Tibial artery (tissue), 4 donors: ENCODE results near the gene CLEC18A.
A peak's percentile ranks its signal among the peaks of the same experiment; 100 is the strongest.

Experiments
- DNase-seq, 2 donors: peaks; one replicate each; pipeline ENCODE4 v3.0.0-alpha.2; 2019
- H3K27ac ChIP-seq, 2 donors: fragments of 200-600 bp; sonication (generic) in 1 of 2; 1 replicate in 1 of 2; 2 replicates in 1 of 2; pipeline ENCODE4 v1.5.1; 2018 to 2019; ENCODE audit warnings: mild to moderate bottlenecking in 1 of 2
- H3K27me3 ChIP-seq, 2 donors: fragments of 200-600 bp; sonication (generic) in 1 of 2; one replicate each; pipeline versions ENCODE4 v1.5.1 to v1.6.0; 2016 to 2019
- H3K36me3 ChIP-seq, 3 donors: fragments of 200-600 bp; sonication (generic) in 2 of 3; one replicate each; pipeline ENCODE4 v1.5.1; 2016 to 2019; ENCODE audit warnings: mild to moderate bottlenecking in 2 of 3
- H3K4me1 ChIP-seq, 4 donors: fragments of 200-600 bp; sonication (generic) in 2 of 4; 1 replicate in 3 of 4; 2 replicates in 1 of 4; pipeline ENCODE4 v1.5.1; 2016 to 2019
- H3K4me3 ChIP-seq, 2 donors: fragments of 200-600 bp; sonication (generic) in 1 of 2; 1 replicate in 1 of 2; 2 replicates in 1 of 2; pipeline ENCODE4 v1.5.1; 2018 to 2019; ENCODE audit warnings: mild to moderate bottlenecking in 2 of 2
- H3K9me3 ChIP-seq, 3 donors: fragments of 200-600 bp; sonication (generic) in 1 of 3; one replicate each; pipeline ENCODE4 v1.5.1; 2016 to 2019
- intact Hi-C: fragments of 100-400 bp; cut with DNase I; formaldehyde crosslinking; loops from one replicate; pipeline ENCODE4 v1.15.0; 2023; ENCODE audit warnings: low total_unique reads
- TF ChIP-seq, protein P1 (sequence below), 2 experiments: fragments of 200-600 bp in 1 of 2; fragments of 450-650 bp in 1 of 2; IDR thresholded peaks; one replicate each; pipeline ENCODE4 v1.5.1; 2017 to 2019; ENCODE audit warnings: antibody characterized with exemption in 2 of 2, mild to moderate bottlenecking in 1 of 2, moderate library complexity in 1 of 2

The CLEC18A gene

DNA sequence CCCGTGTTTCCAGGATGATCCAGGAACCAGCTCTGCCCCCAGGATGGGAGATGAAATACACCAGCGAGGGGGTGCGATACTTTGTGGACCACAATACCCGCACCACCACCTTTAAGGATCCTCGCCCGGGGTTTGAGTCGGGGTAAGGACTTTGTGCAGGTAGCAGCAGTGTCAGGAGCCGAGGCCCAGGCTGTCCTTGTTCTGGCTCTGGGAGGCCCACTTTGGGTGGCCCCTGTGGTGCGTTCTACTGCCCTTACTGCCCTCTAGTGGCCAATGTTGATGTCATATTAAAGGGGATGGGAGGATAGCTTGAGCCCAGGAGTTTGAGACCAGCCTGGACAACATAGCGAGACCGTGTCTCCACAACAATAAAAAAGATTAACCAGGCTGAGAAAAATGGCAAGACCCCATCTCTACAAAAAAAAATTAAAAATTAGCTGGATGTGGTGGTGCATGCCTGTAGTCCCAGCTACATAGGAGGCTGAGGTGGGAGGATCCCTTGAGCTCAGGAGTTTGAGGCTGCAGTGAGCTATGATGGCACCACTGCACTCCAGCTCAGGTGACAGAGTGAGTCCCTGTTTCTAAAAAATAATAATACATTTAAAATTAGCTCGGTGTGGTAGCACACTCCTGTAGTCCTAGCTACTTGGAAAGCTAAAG, 20.9 kb upstream of the CLEC18A start:
- no peaks in the 10 kb centered on the region for H3K9me3 ChIP-seq
- DNase-seq, result peak; percentile 58 to 84
- H3K27ac ChIP-seq, result peak overlapping the region; percentile 96 to 97
- no peaks in the 10 kb centered on the region for H3K27me3 ChIP-seq
- TF ChIP-seq, protein P1, sequence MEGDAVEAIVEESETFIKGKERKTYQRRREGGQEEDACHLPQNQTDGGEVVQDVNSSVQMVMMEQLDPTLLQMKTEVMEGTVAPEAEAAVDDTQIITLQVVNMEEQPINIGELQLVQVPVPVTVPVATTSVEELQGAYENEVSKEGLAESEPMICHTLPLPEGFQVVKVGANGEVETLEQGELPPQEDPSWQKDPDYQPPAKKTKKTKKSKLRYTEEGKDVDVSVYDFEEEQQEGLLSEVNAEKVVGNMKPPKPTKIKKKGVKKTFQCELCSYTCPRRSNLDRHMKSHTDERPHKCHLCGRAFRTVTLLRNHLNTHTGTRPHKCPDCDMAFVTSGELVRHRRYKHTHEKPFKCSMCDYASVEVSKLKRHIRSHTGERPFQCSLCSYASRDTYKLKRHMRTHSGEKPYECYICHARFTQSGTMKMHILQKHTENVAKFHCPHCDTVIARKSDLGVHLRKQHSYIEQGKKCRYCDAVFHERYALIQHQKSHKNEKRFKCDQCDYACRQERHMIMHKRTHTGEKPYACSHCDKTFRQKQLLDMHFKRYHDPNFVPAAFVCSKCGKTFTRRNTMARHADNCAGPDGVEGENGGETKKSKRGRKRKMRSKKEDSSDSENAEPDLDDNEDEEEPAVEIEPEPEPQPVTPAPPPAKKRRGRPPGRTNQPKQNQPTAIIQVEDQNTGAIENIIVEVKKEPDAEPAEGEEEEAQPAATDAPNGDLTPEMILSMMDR (IDR thresholded peaks at IDR 0.05), result peak; percentile 77 to 90
- no peak overlapping the region for H3K4me3 ChIP-seq
- intact Hi-C loops, result no loop called here
- peaks cover 0 to 88% (median 49%) of the 10 kb centered on the region in 4 donors for H3K4me1 ChIP-seq
- H3K36me3 ChIP-seq, result peaks cover 58 to 62% (median 58%) of the 10 kb centered on the region in 3 donors

- peaks cover 0 to 98% (median 51%) of the 10 kb centered on the region in 4 donors for H3K4me1 ChIP-seq
- peaks cover 72 to 76% (median 72%) of the 10 kb centered on the region in 3 donors for H3K36me3 ChIP-seq
- DNase-seq, result no peak
- H3K27ac ChIP-seq, result peak overlapping the region; percentile 96 to 97
- no peak overlapping the region for H3K4me3 ChIP-seq
- intact Hi-C loops, result loop anchor here (1.0 kb wide), 1 partner anchor 134 kb away; no protein-coding TSS in a partner anchor
- no peaks in the 10 kb centered on the region for H3K27me3 ChIP-seq
- TF ChIP-seq, protein P1 (IDR thresholded peaks at IDR 0.05), result no peak
- H3K9me3 ChIP-seq, result no peaks in the 10 kb centered on the region
Observed at GRCh38 chr16:69931631-69932030, 19.5 kb upstream of the CLEC18A start.

DNA sequence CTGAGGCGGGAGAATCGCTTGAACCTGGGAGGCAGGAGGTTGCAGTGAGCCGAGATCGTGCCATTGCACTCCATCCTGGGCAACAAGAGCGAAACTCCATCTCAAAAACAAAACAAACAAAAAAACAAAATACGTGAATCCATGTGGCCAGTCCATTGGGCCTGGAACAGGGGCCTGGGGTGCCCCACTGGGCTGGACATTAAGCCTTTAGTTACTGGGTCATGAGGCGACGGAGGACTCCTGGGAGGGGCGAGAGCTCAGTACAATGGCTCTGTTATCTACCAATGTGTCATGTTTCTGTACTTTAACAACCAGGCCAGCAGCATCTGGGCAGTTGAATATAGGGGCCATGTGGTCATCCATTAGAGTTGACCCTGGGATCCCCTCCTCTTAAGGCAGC, 18.9 kb upstream of the CLEC18A start:
- Histone ChIP-seq H3K27me3 (no peaks in the 10 kb centered on the region), H3K27ac (peak overlapping the region; percentile 96 to 97), H3K4me1 (peaks cover 0 to 98% (median 48%) of the 10 kb centered on the region in 4 donors), H3K36me3 (peaks cover 78 to 82% (median 78%) of the 10 kb centered on the region in 3 donors), H3K4me3 (no peak overlapping the region), H3K9me3 (no peaks in the 10 kb centered on the region)
- TF ChIP-seq, protein P1 (IDR thresholded peaks at IDR 0.05), result no peak
- intact Hi-C loops, result no loop called here
- no peak for DNase-seq

DNA sequence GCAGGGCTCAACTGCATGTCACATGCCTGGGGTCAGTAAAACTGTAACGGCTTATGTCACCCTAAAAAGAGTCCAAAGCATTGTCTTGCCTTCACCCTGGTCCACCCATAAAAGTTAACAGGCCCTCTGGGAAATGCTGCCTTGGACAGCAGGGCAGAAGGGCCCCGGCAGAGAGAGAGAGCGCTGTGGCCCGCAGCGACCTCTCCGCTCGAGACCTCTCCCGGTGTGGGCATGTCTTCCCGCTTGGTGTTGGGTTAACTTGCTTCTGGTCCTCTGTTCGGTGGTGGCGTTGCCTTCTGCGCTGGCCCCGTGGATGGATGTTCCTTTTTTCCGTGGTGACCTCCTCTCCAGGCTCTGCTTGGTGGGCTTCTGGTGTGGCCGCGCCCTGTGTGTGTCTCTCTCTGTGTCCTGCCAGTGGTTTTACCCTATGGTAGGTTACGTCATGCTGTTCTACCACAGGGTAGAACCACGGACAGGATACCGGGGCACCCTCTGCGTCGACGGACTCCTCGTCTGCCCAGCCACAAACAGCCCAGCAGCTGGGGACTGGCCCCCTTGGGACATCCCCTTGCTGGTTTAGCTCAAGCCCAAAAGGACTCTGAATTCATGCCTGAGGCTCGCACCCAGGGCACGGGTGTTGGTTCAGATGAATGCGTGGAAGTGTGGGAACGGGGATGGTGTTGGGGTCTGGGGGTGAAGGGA, 18.3 kb upstream of the CLEC18A start:
- TF ChIP-seq, protein P1 (IDR thresholded peaks at IDR 0.05), result no peak
- intact Hi-C loops, result no loop called here
- peaks cover 0 to 98% (median 46%) of the 10 kb centered on the region in 4 donors for H3K4me1 ChIP-seq
- H3K9me3 ChIP-seq, result no peaks in the 10 kb centered on the region
- H3K27ac ChIP-seq, result peak overlapping the region; percentile 96 to 97
- H3K36me3 ChIP-seq, result peaks cover 84 to 88% (median 84%) of the 10 kb centered on the region in 3 donors
- H3K27me3 ChIP-seq, result no peaks in the 10 kb centered on the region
- peak in 1 of 2 donors; percentile 65 for DNase-seq
- no peak overlapping the region for H3K4me3 ChIP-seq

GRCh38 chr16:69934044-69934443, 17.1 kb upstream of the CLEC18A start:
- Histone ChIP-seq H3K27me3 (no peaks in the 10 kb centered on the region), H3K9me3 (no peaks in the 10 kb centered on the region), H3K27ac (peak overlapping the region; percentile 96 to 97), H3K4me1 (peaks cover 0 to 86% (median 34%) of the 10 kb centered on the region in 4 donors), H3K36me3 (peaks cover 95 to 100% (median 96%) of the 10 kb centered on the region in 3 donors), H3K4me3 (no peak overlapping the region)
- intact Hi-C loops, result no loop called here
- DNase-seq, result no peak
- TF ChIP-seq, protein P1 (IDR thresholded peaks at IDR 0.05), result no peak
